ENCODE data around the gene IPPK. TPM values are rescaled to one million over a fixed set of nuclear protein-coding genes. Genes with fewer than 3 reads are reported as not detected.

The IPPK gene
- total RNA-seq, 4 donors from 2014 or later: 8.0 to 18.8 (median 11.0) TPM

GRCh38 chr9:92656537-92656925 lies 13.4 kb downstream of the IPPK start:
- DNase-seq (ENCODE audit: low spot score in 2 of 2): no peak
- Histone ChIP-seq H3K4me1 (peaks cover 0 to 46% (median 0%) of the 10 kb centered on the region in 4 donors), H3K4me3 (no peak overlapping the region), H3K27me3 (no peaks in the 10 kb centered on the region), H3K27ac (no peak overlapping the region), H3K36me3 (peaks cover 0 to 55% (median 3%) of the 10 kb centered on the region in 3 donors), H3K9me3 (no peaks in the 10 kb centered on the region)
- no peak for TF ChIP-seq EP300 (IDR thresholded peaks at IDR 0.05)
- TF ChIP-seq POLR2A (IDR thresholded peaks at IDR 0.05): no peak
- TF ChIP-seq CTCF (IDR thresholded peaks at IDR 0.05): no peak
- WGBS, 2 donors: 91 to 94% methylated on average over 11 of the region's 11 CpGs

GRCh38 chr9:92655896-92656536 lies 13.9 kb downstream of the IPPK start:
- peaks cover 0 to 44% (median 0%) of the 10 kb centered on the region in 4 donors for H3K4me1 ChIP-seq
- no peak for DNase-seq (ENCODE audit: low spot score in 2 of 2)
- H3K27ac ChIP-seq: peak overlapping the region in 1 of 4 donors; percentile 62
- H3K4me3 ChIP-seq: no peak overlapping the region
- H3K27me3 ChIP-seq: no peaks in the 10 kb centered on the region
- H3K9me3 ChIP-seq: no peaks in the 10 kb centered on the region
- TF ChIP-seq CTCF (IDR thresholded peaks at IDR 0.05) (no peak), EP300 (IDR thresholded peaks at IDR 0.05) (no peak), POLR2A (IDR thresholded peaks at IDR 0.05) (no peak)
- 88 to 92% methylated on average over 9 of the region's 9 CpGs for WGBS, 2 donors
- H3K36me3 ChIP-seq: peaks cover 0 to 60% (median 3%) of the 10 kb centered on the region in 3 donors

DNA sequence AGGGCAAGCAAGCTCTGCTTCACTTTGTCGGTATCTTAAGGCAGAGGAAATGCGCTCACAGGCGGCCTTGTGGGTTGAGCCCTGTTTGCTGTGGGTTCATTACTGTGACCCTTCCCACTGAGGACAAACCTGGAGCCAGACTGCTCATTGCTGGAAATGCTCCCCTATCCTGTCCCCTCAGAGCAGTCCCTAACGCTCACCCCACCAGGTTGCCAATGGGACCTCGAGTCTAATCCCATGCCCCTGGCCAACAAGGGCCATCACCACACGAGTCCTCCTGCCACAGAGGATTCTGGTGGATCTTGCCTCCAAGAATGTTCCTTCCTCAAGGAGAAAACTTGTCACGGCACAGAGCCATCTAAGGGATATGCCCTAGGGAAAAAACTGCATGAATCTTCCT lies 14.6 kb downstream of the IPPK start:
- H3K36me3 ChIP-seq: peaks cover 0 to 67% (median 3%) of the 10 kb centered on the region in 3 donors

DNA sequence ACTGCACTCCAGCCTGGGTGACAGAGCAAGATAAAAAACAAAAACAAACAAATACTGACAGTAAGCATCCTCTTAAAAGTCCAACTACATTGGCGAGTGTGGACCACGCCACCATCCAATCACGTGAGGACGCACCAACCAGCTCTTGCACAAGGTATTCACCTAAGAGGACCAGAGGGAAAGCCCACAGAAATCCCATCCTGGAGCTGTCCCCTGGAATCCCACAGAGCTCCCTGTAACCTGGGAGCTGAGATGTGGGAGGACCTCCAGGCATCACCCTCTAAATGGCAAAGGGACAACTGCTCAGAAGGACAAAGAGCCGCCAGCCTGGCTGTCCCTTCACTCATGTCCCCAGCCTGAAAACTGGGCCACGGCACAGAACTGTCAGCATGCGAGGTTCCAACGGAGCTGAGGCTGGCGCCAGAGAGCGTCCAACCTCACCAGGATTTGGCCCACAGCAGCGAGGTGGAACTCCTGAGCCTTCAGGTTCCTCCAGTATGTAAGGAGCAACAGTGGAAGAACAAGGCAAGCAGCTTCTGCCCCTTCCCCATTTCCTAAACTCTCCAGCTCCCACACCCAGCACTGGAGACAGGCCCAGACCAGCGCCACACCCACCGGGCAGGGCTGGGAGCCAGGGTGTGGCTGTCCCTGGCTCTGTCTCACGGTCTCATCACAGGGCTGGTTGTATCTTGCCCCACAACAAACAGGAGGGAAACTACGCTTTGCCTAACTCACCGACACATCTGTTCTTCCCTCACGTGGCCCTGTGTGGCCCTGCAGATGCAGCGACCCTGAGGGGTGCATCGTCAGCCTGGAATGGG lies 15.2 kb downstream of the IPPK start:
- peak in 1 of 2 donors; percentile 55 for DNase-seq (ENCODE audit: low spot score in 2 of 2)
- H3K4me1 ChIP-seq: peaks cover 0 to 33% (median 0%) of the 10 kb centered on the region in 4 donors
- H3K36me3 ChIP-seq: peaks cover 0 to 69% (median 3%) of the 10 kb centered on the region in 3 donors
- peak overlapping the region in 2 of 4 donors; percentile 8 to 62 for H3K27ac ChIP-seq
- no peak overlapping the region for H3K4me3 ChIP-seq
- H3K27me3 ChIP-seq: no peaks in the 10 kb centered on the region
- TF ChIP-seq POLR2A (IDR thresholded peaks at IDR 0.05): no peak
- TF ChIP-seq CTCF (IDR thresholded peaks at IDR 0.05): no peak
- WGBS, 2 donors: 87 to 88% methylated on average over 18 of the region's 19 CpGs
- H3K9me3 ChIP-seq: no peaks in the 10 kb centered on the region

More for the DNA sequence above, 14.6 kb downstream of the IPPK start:
- TF ChIP-seq EP300 (IDR thresholded peaks at IDR 0.05): no peak
- no peak for TF ChIP-seq POLR2A (IDR thresholded peaks at IDR 0.05)
- TF ChIP-seq CTCF (IDR thresholded peaks at IDR 0.05): no peak
- H3K4me1 ChIP-seq: peaks cover 0 to 39% (median 0%) of the 10 kb centered on the region in 4 donors
- H3K27ac ChIP-seq: peak overlapping the region in 1 of 4 donors; percentile 62
- no peak overlapping the region for H3K4me3 ChIP-seq
- WGBS, 2 donors: 90 to 93% methylated on average over 7 of the region's 7 CpGs
- DNase-seq (ENCODE audit: low spot score in 2 of 2): no peak
- H3K27me3 ChIP-seq: no peaks in the 10 kb centered on the region
- H3K9me3 ChIP-seq: no peaks in the 10 kb centered on the region

DNA sequence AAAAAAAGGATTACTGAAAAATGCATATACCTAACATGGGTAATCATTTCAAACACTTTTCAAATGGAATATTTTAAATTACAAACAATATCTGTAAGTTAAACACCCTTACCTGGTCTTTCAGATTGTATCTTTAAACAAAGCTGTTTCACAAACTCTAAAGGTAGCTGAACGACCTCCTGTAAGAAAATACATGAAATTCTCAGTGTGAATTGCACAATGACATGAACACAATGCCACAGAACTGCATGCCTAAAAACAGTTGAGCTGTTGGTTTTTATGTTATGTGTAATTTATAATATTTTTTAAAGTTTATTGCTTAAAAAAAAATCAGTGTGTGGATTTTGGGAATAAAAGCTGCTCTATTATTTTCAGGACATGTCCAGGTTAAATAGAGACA lies 17.5 kb downstream of the IPPK start:
- 76 to 80% methylated on average over 1 of the region's 1 CpG for WGBS, 2 donors
- TF ChIP-seq EP300 (IDR thresholded peaks at IDR 0.05) (no peak), CTCF (IDR thresholded peaks at IDR 0.05) (no peak), POLR2A (IDR thresholded peaks at IDR 0.05) (no peak)
- H3K4me1 ChIP-seq: peaks cover 0 to 36% (median 0%) of the 10 kb centered on the region in 4 donors
- H3K4me3 ChIP-seq: no peak overlapping the region
- no peaks in the 10 kb centered on the region for H3K9me3 ChIP-seq
- no peak for DNase-seq (ENCODE audit: low spot score in 2 of 2)
- no peaks in the 10 kb centered on the region for H3K27me3 ChIP-seq
- peak overlapping the region in 1 of 4 donors; percentile 22 for H3K27ac ChIP-seq
- H3K36me3 ChIP-seq: peaks cover 0 to 84% (median 3%) of the 10 kb centered on the region in 3 donors

Data from tibial nerve (tissue), 4 donors.